ENCODE data around the gene TRAPPC12. TPM values are rescaled to one million over a fixed set of nuclear protein-coding genes. Genes with fewer than 3 reads are reported as not detected.

TRAPPC12 gene
- total RNA-seq, 1 donor from 2014 or later, result 55.1 TPM

GRCh38 chr2:3406501-3406900 lies 27.0 kb downstream of the TRAPPC12 start:
- no peak for TF ChIP-seq CTCF (conservative IDR thresholded peaks at IDR 0.05; ENCODE audit: low read depth, low read length)
- H3K4me3 ChIP-seq (ENCODE audit: low read depth, low read length), result no peak overlapping the region

DNA sequence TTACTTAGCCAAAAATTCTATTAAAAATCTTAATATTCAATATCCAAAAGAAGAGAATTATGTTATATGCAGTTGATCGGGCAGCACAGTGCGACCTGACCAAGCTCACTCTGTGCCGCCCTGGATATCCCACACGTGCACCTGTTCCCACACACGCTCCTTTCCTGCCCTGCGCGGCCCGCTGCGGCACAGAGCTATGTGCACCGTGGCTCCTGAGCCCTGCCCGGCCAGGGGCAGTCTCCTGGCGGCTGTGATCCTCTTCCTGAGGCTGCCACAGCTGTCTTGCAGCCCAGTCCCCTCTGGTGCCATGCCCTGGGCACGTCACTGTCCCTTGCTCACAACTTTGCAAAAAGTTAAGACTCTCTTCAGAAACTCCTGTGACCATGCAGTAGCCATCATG lies 29.3 kb downstream of the TRAPPC12 start:
- TF ChIP-seq CTCF (conservative IDR thresholded peaks at IDR 0.05; ENCODE audit: low read depth, low read length), result no peak
- no peak for DNase-seq (ENCODE audit: low read depth)
- no peak overlapping the region for H3K4me3 ChIP-seq (ENCODE audit: low read depth, low read length)

More at GRCh38 chr2:3406501-3406900, 27.0 kb downstream of the TRAPPC12 start:
- no peak for DNase-seq (ENCODE audit: low read depth)

GRCh38 chr2:3409627-3410170 lies 30.2 kb downstream of the TRAPPC12 start:
- no peak for TF ChIP-seq CTCF (conservative IDR thresholded peaks at IDR 0.05; ENCODE audit: low read depth, low read length)
- no peak overlapping the region for H3K4me3 ChIP-seq (ENCODE audit: low read depth, low read length)
- no peak for DNase-seq (ENCODE audit: low read depth)

DNA sequence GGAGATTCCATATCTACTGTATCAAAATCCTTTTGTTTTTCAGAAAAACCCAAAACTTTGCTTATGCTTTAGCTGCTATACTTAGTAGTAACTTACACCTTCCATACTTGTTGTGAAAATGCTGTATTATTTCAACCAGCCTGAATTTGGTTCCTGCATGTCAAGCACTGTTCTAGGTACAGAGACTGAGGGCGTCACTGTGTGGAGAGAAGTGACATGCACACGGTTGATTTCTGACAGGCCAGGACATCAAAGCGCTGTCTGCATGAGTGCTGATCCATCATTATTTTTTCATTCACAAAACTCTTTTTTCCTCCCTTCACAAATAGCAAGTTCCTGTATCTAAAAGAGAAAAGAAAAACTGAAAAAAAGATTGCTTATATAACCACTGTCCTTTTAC lies 31.6 kb downstream of the TRAPPC12 start:
- no peak for TF ChIP-seq CTCF (conservative IDR thresholded peaks at IDR 0.05; ENCODE audit: low read depth, low read length)
- H3K4me3 ChIP-seq (ENCODE audit: low read depth, low read length), result no peak overlapping the region
- DNase-seq (ENCODE audit: low read depth), result no peak

DNA sequence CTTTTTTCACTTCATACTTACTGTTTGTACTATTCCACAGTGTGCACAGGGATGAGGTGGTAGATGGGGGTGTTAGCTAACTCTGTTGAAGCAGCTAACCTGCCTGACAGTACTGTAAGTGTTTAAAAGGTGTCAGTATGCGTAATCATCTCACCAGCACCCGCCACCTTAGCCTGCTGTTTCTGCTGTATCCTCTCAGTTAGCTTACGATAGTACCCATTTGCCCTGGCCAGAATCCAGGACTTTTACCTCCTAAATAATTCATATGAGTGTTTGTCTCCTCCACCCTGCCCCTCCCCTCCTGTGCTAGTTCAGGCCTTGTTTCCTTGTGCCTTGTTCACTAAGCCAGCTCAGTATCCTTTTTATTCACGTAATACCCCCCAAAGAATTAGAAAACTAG lies 34.2 kb downstream of the TRAPPC12 start:
- no peak overlapping the region for H3K4me3 ChIP-seq (ENCODE audit: low read depth, low read length)
- no peak for TF ChIP-seq CTCF (conservative IDR thresholded peaks at IDR 0.05; ENCODE audit: low read depth, low read length)
- no peak for DNase-seq (ENCODE audit: low read depth)

DNA sequence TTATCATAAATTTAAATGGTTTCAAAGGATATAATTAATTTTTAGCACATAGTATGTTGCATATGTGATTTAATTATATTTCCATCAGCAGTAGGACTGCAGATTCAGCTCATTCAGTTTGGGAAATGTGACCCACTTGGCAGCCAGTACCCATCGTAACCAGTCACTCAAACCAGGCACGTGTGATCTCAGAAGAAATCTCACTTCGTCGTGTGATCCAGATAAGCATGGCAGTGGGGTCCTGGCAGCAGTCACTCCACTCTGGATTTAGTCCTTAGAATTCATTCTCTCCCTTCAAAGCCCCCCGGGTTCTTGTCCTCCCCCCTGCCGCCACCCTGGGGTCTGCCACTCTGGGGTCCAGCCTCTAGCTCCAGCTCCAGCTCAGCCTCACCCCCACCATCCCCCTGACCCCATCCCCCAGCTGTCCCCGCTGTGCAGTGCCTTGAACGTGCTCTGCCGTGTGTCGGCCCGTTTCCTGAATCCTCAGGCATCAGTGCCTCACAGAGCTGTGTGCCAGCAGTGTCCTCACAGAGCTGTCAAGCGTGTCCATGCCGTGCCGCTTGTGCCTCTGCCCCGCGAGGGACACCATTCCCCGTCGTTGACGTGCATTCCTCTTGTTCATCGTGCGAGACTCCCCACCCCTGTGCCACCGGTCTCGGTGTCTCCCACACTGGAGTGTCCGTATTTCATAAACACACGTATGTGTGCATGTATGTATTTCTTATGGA lies 34.8 kb downstream of the TRAPPC12 start:
- TF ChIP-seq CTCF (conservative IDR thresholded peaks at IDR 0.05; ENCODE audit: low read depth, low read length), result no peak
- H3K4me3 ChIP-seq (ENCODE audit: low read depth, low read length), result no peak overlapping the region
- DNase-seq (ENCODE audit: low read depth), result no peak

Data from epithelial cell of proximal tubule (primary cell).